Measurements from ENCODE around the gene PDK2. TPM values are rescaled to one million over a fixed set of nuclear protein-coding genes. Genes with fewer than 3 reads are reported as not detected.

PDK2 gene
- total RNA-seq, 1 donor from 2014 or later: 17.5 TPM

- no peak for DNase-seq (ENCODE audit: low read depth)
- H3K4me3 ChIP-seq (ENCODE audit: low read depth, low read length): no peak overlapping the region
- TF ChIP-seq, protein P1, sequence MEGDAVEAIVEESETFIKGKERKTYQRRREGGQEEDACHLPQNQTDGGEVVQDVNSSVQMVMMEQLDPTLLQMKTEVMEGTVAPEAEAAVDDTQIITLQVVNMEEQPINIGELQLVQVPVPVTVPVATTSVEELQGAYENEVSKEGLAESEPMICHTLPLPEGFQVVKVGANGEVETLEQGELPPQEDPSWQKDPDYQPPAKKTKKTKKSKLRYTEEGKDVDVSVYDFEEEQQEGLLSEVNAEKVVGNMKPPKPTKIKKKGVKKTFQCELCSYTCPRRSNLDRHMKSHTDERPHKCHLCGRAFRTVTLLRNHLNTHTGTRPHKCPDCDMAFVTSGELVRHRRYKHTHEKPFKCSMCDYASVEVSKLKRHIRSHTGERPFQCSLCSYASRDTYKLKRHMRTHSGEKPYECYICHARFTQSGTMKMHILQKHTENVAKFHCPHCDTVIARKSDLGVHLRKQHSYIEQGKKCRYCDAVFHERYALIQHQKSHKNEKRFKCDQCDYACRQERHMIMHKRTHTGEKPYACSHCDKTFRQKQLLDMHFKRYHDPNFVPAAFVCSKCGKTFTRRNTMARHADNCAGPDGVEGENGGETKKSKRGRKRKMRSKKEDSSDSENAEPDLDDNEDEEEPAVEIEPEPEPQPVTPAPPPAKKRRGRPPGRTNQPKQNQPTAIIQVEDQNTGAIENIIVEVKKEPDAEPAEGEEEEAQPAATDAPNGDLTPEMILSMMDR (conservative IDR thresholded peaks at IDR 0.05; ENCODE audit: low read depth, low read length): no peak
Measured at GRCh38 chr17:50141026-50141744, 46.0 kb downstream of the PDK2 start.

GRCh38 chr17:50141745-50142110 is 46.6 kb downstream of the PDK2 start:
- H3K4me3 ChIP-seq (ENCODE audit: low read depth, low read length): no peak overlapping the region
- DNase-seq (ENCODE audit: low read depth): no peak
- TF ChIP-seq, protein P1 (conservative IDR thresholded peaks at IDR 0.05; ENCODE audit: low read depth, low read length): no peak

DNA sequence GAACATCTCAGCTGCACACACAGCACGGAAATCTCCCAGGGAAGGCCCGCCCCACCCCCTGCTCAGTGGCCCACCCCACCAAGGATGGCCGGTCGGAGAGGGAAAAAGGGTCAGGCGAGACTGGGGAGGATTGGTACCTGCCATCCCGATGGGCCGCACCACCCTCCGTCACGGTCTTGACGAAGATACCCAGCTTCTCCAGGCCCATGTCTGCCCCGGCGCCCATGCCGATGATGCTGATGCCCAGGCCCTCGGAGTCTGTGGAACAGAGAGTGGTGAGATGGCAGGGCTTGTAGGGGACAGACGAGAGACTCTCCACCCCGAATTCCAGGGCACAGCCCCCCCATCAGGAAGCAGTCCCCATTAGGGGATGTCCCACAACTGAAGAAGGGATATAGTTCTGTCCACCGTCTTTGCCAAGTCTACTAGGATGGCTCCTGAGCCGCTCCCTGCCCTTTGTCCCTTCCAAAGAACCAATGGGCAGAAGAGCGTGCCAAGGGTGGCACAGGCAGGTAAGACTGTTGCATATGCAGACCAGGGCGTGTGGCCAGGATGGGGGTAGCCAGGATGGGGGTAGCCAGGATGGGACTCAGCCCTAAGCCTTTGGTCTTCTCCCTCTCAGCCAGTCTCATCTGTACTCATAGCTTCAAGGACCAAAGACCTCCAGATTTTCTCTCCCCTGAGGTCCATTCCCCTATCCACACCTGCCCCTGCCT is 48.5 kb downstream of the PDK2 start:
- DNase-seq (ENCODE audit: low read depth): no peak
- H3K4me3 ChIP-seq (ENCODE audit: low read depth, low read length): no peak overlapping the region
- TF ChIP-seq, protein P1 (conservative IDR thresholded peaks at IDR 0.05; ENCODE audit: low read depth, low read length): no peak

DNA sequence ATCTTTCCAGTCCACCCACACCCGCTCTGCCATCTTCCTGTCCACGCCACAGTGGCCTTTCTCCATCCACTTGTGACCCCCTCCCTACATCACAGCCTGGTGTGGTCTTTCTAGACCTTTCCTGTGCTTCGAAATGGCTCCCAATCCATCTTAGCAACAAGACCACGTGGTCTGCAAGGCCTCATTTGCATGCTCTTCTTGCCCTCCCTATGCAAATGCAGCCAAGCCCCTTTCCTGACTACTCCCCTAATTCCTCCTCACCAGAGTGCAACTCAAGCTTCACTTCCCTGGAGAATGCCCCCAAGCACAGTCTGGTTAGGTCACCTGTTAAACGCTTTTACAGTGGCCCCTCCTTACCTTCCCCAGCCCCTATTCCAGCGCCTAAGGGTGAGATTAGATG is 49.2 kb downstream of the PDK2 start:
- no peak for DNase-seq (ENCODE audit: low read depth)
- TF ChIP-seq, protein P1 (conservative IDR thresholded peaks at IDR 0.05; ENCODE audit: low read depth, low read length): no peak

GRCh38 chr17:50144845-50145531 is 49.8 kb downstream of the PDK2 start:
- TF ChIP-seq, protein P1 (conservative IDR thresholded peaks at IDR 0.05; ENCODE audit: low read depth, low read length): no peak
- no peak for DNase-seq (ENCODE audit: low read depth)
- no peak overlapping the region for H3K4me3 ChIP-seq (ENCODE audit: low read depth, low read length)

More for the DNA sequence above, 49.2 kb downstream of the PDK2 start:
- H3K4me3 ChIP-seq (ENCODE audit: low read depth, low read length): no peak overlapping the region

DNA sequence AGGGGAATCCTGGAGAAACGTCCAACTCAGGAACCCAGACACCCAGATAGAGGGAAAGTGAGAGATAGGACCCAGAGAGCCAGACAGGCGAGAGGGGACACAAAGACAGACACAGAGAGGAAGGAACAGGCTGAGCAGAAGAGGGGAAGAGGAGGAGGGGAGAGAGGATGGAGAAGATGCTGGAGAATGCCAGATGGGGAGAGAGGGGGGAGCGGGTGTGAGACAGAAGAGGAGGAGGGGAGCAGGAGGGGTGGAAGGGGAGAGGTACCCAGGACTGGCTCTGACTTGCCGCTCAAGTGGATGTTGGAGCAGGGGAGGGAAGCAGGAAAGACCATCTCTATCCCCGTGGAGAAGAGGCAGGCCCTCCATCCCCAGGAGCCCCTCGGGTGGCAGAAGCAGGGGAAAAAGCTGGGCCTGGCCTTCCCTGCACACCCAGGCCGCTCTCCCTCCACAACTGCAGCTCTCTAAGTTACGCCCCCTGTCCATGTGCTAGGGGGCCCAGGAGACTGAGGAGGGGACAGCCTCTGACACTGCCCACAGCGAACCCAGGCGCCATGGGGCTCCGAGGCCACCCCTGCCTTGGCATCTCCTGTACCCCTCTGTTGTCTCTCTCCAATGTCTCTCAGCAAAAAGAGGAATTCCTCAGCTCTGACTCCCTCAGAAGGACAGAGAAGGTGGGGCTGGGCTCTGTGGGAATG is 50.5 kb downstream of the PDK2 start:
- TF ChIP-seq, protein P1 (conservative IDR thresholded peaks at IDR 0.05; ENCODE audit: low read depth, low read length): no peak
- DNase-seq (ENCODE audit: low read depth): no peak
- no peak overlapping the region for H3K4me3 ChIP-seq (ENCODE audit: low read depth, low read length)
